HepG2 (cell line): ENCODE measurements around the gene LRP1-AS. TPM values are rescaled to one million over a fixed set of nuclear protein-coding genes. Genes with fewer than 3 reads are reported as not detected.

Experiments used
- CCDC6 ChIP-seq: sonication (generic); formaldehyde crosslinking; IDR thresholded peaks from 2 replicates; pipeline ENCODE4 v1.8.1; 2022; ENCODE audit warnings: mild to moderate bottlenecking, missing genetic modification reagents, moderate library complexity
- FOXO1 ChIP-seq: sonication (generic); formaldehyde crosslinking; IDR thresholded peaks from 2 replicates; pipeline ENCODE4 v1.4.0; 2020; ENCODE audit warnings: missing genetic modification reagents
- GLMP ChIP-seq: sonication (generic); formaldehyde crosslinking; IDR thresholded peaks from 2 replicates; pipeline ENCODE4 v1.9.0; 2021; ENCODE audit warnings: missing genetic modification reagents, mild to moderate bottlenecking, borderline replicate concordance
- HDAC1 ChIP-seq: sonication (generic); formaldehyde crosslinking; IDR thresholded peaks from 2 replicates; pipeline ENCODE4 v1.5.1; 2020; ENCODE audit warnings: mild to moderate bottlenecking, missing genetic modification reagents
- HDAC2 ChIP-seq: sonication (generic); formaldehyde crosslinking; IDR thresholded peaks from 2 replicates; pipeline ENCODE4 v1.4.0; 2020; ENCODE audit warnings: missing genetic modification reagents
- HES4 ChIP-seq: sonication (generic); formaldehyde crosslinking; IDR thresholded peaks from 2 replicates; pipeline ENCODE4 v1.9.0; 2021; ENCODE audit warnings: mild to moderate bottlenecking, missing genetic modification reagents, borderline replicate concordance
- MED13 ChIP-seq: sonication (generic); formaldehyde crosslinking; IDR thresholded peaks from 2 replicates; pipeline ENCODE4 v1.5.0; 2020; ENCODE audit warnings: missing genetic modification reagents
- MLX ChIP-seq: IDR thresholded peaks from 2 replicates; pipeline ENCODE4 v1.6.1; 2016
- MTERF4 ChIP-seq: sonication (generic); formaldehyde crosslinking; IDR thresholded peaks from 2 replicates; pipeline ENCODE4 v1.8.0; 2023; ENCODE audit warnings: mild to moderate bottlenecking, missing genetic modification reagents
- MXD1 ChIP-seq: sonication (generic); formaldehyde crosslinking; IDR thresholded peaks from 2 replicates; pipeline ENCODE4 v1.4.0; 2020; ENCODE audit warnings: mild to moderate bottlenecking, missing genetic modification reagents
- NFE2 ChIP-seq: sonication (generic); formaldehyde crosslinking; IDR thresholded peaks from 2 replicates; pipeline ENCODE4 v1.4.0; 2020; ENCODE audit warnings: missing genetic modification reagents
- POLR2A ChIP-seq, 2 experiments: IDR thresholded peaks; 2 replicates each; pipeline ENCODE4 v1.6.1; 2011; ENCODE audit warnings: low read depth in 2 of 2, low read length in 2 of 2, mild to moderate bottlenecking in 1 of 2, moderate library complexity in 1 of 2; ENCODE audit not compliant: insufficient read depth in 1 of 2
- PRPF4 ChIP-seq: fragments of 200-400 bp; formaldehyde crosslinking; IDR thresholded peaks from 2 replicates; pipeline ENCODE4 v1.6.1; 2016; ENCODE audit warnings: low read length, low read depth; ENCODE audit not compliant: poor library complexity, severe bottlenecking
- U2AF2 ChIP-seq: fragments of 200-400 bp; formaldehyde crosslinking; IDR thresholded peaks from 2 replicates; pipeline ENCODE4 v1.6.1; 2017; ENCODE audit warnings: low read depth, mild to moderate bottlenecking, low read length
- ZBTB37 ChIP-seq: sonication (generic); formaldehyde crosslinking; IDR thresholded peaks from 2 replicates; pipeline ENCODE4 v1.4.0; 2020; ENCODE audit warnings: mild to moderate bottlenecking, missing genetic modification reagents
- ZBTB42 ChIP-seq: sonication (generic); formaldehyde crosslinking; IDR thresholded peaks from 2 replicates; pipeline ENCODE4 v1.5.0; 2020; ENCODE audit warnings: mild to moderate bottlenecking, missing genetic modification reagents
- ZMYM3 ChIP-seq: sonication (generic); formaldehyde crosslinking; IDR thresholded peaks from 2 replicates; pipeline ENCODE4 v1.5.1; 2020; ENCODE audit warnings: mild to moderate bottlenecking, missing genetic modification reagents
- ZNF256 ChIP-seq: sonication (generic); formaldehyde crosslinking; conservative IDR thresholded peaks from 2 replicates; pipeline ENCODE4 v1.4.0; 2020; ENCODE audit warnings: missing genetic modification reagents
- ZNF276 ChIP-seq: sonication (generic); formaldehyde crosslinking; IDR thresholded peaks from 2 replicates; pipeline ENCODE4 v1.4.0; 2020; ENCODE audit warnings: mild to moderate bottlenecking, low read depth, missing genetic modification reagents
- ZNF382 ChIP-seq: sonication (generic); formaldehyde crosslinking; IDR thresholded peaks from 2 replicates; pipeline ENCODE4 v1.5.0; 2020; ENCODE audit warnings: missing genetic modification reagents, mild to moderate bottlenecking, borderline replicate concordance
- ZNF558 ChIP-seq: sonication (generic); formaldehyde crosslinking; IDR thresholded peaks from 2 replicates; pipeline ENCODE4 v1.9.0; 2022; ENCODE audit warnings: mild to moderate bottlenecking, missing genetic modification reagents, borderline replicate concordance
- ZNF672 ChIP-seq: sonication (generic); formaldehyde crosslinking; IDR thresholded peaks from 2 replicates; pipeline ENCODE4 v1.8.1; 2022; ENCODE audit warnings: missing genetic modification reagents
- ZNF740 ChIP-seq: sonication (generic); formaldehyde crosslinking; IDR thresholded peaks from 2 replicates; pipeline ENCODE4 v1.4.0; 2020; ENCODE audit warnings: missing genetic modification reagents
- ZSCAN20 ChIP-seq: sonication (generic); formaldehyde crosslinking; IDR thresholded peaks from 2 replicates; pipeline ENCODE4 v1.4.0; 2020; ENCODE audit warnings: missing genetic modification reagents, mild to moderate bottlenecking, borderline replicate concordance
- ZSCAN25 ChIP-seq: sonication (generic); formaldehyde crosslinking; IDR thresholded peaks from 2 replicates; pipeline ENCODE4 v1.8.0; 2022; ENCODE audit warnings: mild to moderate bottlenecking, missing genetic modification reagents
- polyA plus RNA-seq, 8 experiments: library from polyadenylated mRNA; depleted of rRNA in 3 of 8; stranded (reverse) in 7 of 8; unstranded in 1 of 8; fragments of >200 nt; fragmentation: Illumina TruSeq in 4 of 8; extraction: Trizol in 4 of 8; gene quantifications; 2 replicates each; pipeline versions ENCODE4 v1.2.1 to v1.2.3, GENCODE V29; 2011 to 2016; ENCODE audit warnings: low read depth in 4 of 8, missing spikeins in 1 of 8, mixed read lengths in 1 of 8; ENCODE audit not compliant: insufficient read depth in 1 of 8
- total RNA-seq, 5 experiments: library from RNA; depleted of rRNA; stranded (reverse); fragments of >200 nt; fragmentation: Illumina TruSeq; extraction: Trizol; gene quantifications; 2 replicates each; pipeline ENCODE4 v1.2.3, GENCODE V29; 2016; ENCODE audit warnings: low read depth in 1 of 5

LRP1-AS gene
- total and polyA plus RNA-seq, 2 of the 13 experiments (the other 11 are each of a cell fraction or from before 2014, with no cell fraction given) = 0.20 TPM; not detected in 1

- peak; percentile 61; the same call in 1 of the 2 replicates for TF ChIP-seq ZSCAN25 (CRISPR knock-in tag)
- TF ChIP-seq ZMYM3 = no peak
- no peak for TF ChIP-seq MXD1
- TF ChIP-seq HDAC1 (CRISPR knock-in tag) = no peak
- no peak for TF ChIP-seq HES4
- TF ChIP-seq MLX (CRISPR knock-in tag) = no peak
- no peak for TF ChIP-seq MED13 (CRISPR knock-in tag)
- TF ChIP-seq PRPF4 = no peak
- no peak for TF ChIP-seq U2AF2
- TF ChIP-seq NFE2 (CRISPR knock-in tag) = no peak
- TF ChIP-seq ZNF256 = no peak
- no peak for TF ChIP-seq MTERF4 (CRISPR knock-in tag)
- TF ChIP-seq ZNF672 (CRISPR knock-in tag) = no peak
- no peak for TF ChIP-seq ZBTB37 (CRISPR knock-in tag)
- no peak for TF ChIP-seq HDAC2 (CRISPR knock-in tag)
- no peak for TF ChIP-seq ZSCAN20 (CRISPR knock-in tag)
- TF ChIP-seq ZNF558 (CRISPR knock-in tag) = no peak
- no peak for TF ChIP-seq ZNF740 (CRISPR knock-in tag)
- TF ChIP-seq ZBTB42 (CRISPR knock-in tag) = no peak
- no peak for TF ChIP-seq FOXO1 (CRISPR knock-in tag)
- no peak for TF ChIP-seq POLR2A (IDR thresholded peaks at IDR 0.05; ENCODE audit: insufficient read depth in 1 of 2, low read depth in 2 of 2, low read length in 2 of 2)
- TF ChIP-seq CCDC6 = no peak
- no peak for TF ChIP-seq ZNF382 (CRISPR knock-in tag)
- no peak for TF ChIP-seq GLMP (CRISPR knock-in tag)
- no peak for TF ChIP-seq ZNF276 (CRISPR knock-in tag)
These were observed 23.1 kb downstream of the LRP1-AS start (continued) for GRCh38 chr12:57124261-57124877.
